Measurements from ENCODE around the gene ANKMY1.
A peak's percentile ranks its signal among the peaks of the same experiment; 100 is the strongest.
"Not testable (repeated sequence)": the region's sequence is repeated elsewhere in the genome, so short reads cannot be mapped to it uniquely, and the experiment has no call there.

DNA sequence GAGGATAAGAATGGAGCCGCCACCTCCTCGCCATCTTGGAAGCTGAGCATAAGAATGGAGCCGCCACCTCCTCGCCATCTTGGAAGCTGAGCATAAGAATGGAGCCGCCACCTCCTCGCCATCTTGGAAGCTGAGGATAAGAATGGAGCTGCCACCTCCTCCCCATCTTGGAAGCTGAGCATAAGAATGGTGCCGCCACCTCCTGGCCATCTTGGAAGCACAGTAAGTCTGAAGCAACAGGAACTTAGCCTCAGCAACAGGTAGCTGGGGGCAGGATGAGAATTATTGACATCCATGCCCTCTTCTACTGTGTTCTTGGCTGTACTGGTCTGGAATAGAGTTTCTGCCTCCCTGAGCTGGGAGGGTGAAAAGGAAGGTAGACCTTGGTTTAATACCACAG, 60.7 kb downstream of the ANKMY1 start:
- not testable (repeated sequence) for TF ChIP-seq POLR2A (IDR thresholded peaks at IDR 0.05)
- peak in 2 of 6 experiments; percentile 29 to 51 for TF ChIP-seq CTCF (IDR thresholded peaks at IDR 0.05)
